Measurements from ENCODE around the gene FSTL3.

Gene FSTL3

GRCh38 chr19:732148-733069, 56.2 kb downstream of the FSTL3 start:
- DNase-seq (ENCODE audit: low read depth, low spot score): no peak
